Uterus (tissue), 4 donors: ENCODE results near the gene TMED8. TPM values are rescaled to one million over a fixed set of nuclear protein-coding genes. Genes with fewer than 3 reads are reported as not detected.

Experiments
- DNase-seq, 2 donors: peaks; one replicate each; pipeline ENCODE4 v3.0.0-alpha.2; 2019 to 2020
- H3K27ac ChIP-seq, 2 donors: fragments of 200-600 bp; sonication (generic); 1 replicate in 1 of 2; 2 replicates in 1 of 2; pipeline ENCODE4 v1.5.1; 2016 to 2018
- H3K27me3 ChIP-seq, 2 donors: fragments of 200-600 bp; sonication (generic); one replicate each; pipeline ENCODE4 v1.5.1; 2018 to 2019; ENCODE audit warnings: control low read depth in 1 of 2
- H3K36me3 ChIP-seq, 2 donors: fragments of 200-600 bp; sonication (generic); one replicate each; pipeline ENCODE4 v1.5.1; 2019; ENCODE audit warnings: control low read depth in 1 of 2
- H3K4me1 ChIP-seq, 2 donors: fragments of 200-600 bp; sonication (generic); one replicate each; pipeline ENCODE4 v1.5.1; 2018 to 2019; ENCODE audit warnings: control low read depth in 1 of 2
- H3K4me3 ChIP-seq, 2 donors: fragments of 200-600 bp; sonication (generic); 1 replicate in 1 of 2; 2 replicates in 1 of 2; pipeline ENCODE4 v1.5.1; 2018 to 2019; ENCODE audit warnings: mild to moderate bottlenecking in 1 of 2
- H3K9me3 ChIP-seq, 2 donors: fragments of 200-600 bp; sonication (generic); one replicate each; pipeline ENCODE4 v1.5.1; 2019; ENCODE audit warnings: control low read depth in 1 of 2
- POLR2A ChIP-seq, 2 donors: fragments of 450-650 bp; IDR thresholded peaks; one replicate each; pipeline ENCODE4 v1.6.1; 2016; ENCODE audit warnings: antibody characterized with exemption in 2 of 2, mild to moderate bottlenecking in 1 of 2, moderate library complexity in 1 of 2
- intact Hi-C: fragments of 100-400 bp; cut with DNase I; formaldehyde crosslinking; loops from one replicate; pipeline ENCODE4 v1.15.1; 2023; ENCODE audit warnings: low total_unique reads
- total RNA-seq, 4 donors: library from RNA; depleted of rRNA in 3 of 4; stranded (reverse); fragments of >200 nt in 3 of 4; gene quantifications; one replicate each; pipeline versions ENCODE4 v1.1.0 to v1.2.4, GENCODE V29; 2014 to 2023
- TF ChIP-seq, protein P1 (sequence below), 4 experiments: fragments of 200-600 bp in 2 of 4; fragments of 450-650 bp in 2 of 4; sonication (generic) in 2 of 4; IDR thresholded peaks; one replicate each; pipeline ENCODE4 v1.5.1; 2016 to 2019; ENCODE audit warnings: antibody characterized with exemption in 4 of 4, mild to moderate bottlenecking in 2 of 4, moderate library complexity in 1 of 4
- donor health status: DM: yes; HTN: yes; CAD: no.

Gene TMED8
- total RNA-seq, 4 donors from 2014 or later, result 4.4 to 16.6 (median 10.5) TPM

DNA sequence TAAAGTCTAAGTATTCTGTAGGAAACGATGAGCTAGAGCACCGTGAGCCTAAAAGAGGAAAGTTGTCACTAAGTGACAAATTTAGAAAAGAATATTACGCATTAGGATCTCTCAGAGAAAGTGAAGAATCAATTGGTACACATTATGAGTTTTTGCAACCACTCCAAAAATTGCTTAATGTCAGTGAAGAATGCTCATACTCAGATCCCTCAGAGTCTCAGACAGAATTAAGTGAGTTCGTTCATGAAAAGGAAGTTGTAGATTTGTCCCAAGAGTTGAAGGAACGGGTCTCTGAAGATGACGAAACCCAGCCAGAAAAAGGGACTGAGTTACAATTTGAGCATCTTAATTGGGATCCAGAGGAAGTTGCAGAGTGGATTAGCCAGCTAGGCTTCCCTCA lies 1.8 kb upstream of the TMED8 start:
- H3K27ac ChIP-seq, result no peak overlapping the region
- H3K36me3 ChIP-seq, result no peaks in the 10 kb centered on the region
- H3K4me1 ChIP-seq, result no peaks in the 10 kb centered on the region
- H3K4me3 ChIP-seq, result no peak overlapping the region
- no peaks in the 10 kb centered on the region for H3K9me3 ChIP-seq
- intact Hi-C loops, result no loop called here
- DNase-seq, result no peak
- H3K27me3 ChIP-seq, result no peaks in the 10 kb centered on the region
- TF ChIP-seq, protein P1, sequence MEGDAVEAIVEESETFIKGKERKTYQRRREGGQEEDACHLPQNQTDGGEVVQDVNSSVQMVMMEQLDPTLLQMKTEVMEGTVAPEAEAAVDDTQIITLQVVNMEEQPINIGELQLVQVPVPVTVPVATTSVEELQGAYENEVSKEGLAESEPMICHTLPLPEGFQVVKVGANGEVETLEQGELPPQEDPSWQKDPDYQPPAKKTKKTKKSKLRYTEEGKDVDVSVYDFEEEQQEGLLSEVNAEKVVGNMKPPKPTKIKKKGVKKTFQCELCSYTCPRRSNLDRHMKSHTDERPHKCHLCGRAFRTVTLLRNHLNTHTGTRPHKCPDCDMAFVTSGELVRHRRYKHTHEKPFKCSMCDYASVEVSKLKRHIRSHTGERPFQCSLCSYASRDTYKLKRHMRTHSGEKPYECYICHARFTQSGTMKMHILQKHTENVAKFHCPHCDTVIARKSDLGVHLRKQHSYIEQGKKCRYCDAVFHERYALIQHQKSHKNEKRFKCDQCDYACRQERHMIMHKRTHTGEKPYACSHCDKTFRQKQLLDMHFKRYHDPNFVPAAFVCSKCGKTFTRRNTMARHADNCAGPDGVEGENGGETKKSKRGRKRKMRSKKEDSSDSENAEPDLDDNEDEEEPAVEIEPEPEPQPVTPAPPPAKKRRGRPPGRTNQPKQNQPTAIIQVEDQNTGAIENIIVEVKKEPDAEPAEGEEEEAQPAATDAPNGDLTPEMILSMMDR (IDR thresholded peaks at IDR 0.05), result no peak
- no peak for TF ChIP-seq POLR2A (IDR thresholded peaks at IDR 0.05)

- H3K36me3 ChIP-seq, result no peaks in the 10 kb centered on the region
- DNase-seq, result no peak
- no peaks in the 10 kb centered on the region for H3K4me1 ChIP-seq
- no peaks in the 10 kb centered on the region for H3K27me3 ChIP-seq
- no peak for TF ChIP-seq POLR2A (IDR thresholded peaks at IDR 0.05)
- TF ChIP-seq, protein P1 (IDR thresholded peaks at IDR 0.05), result no peak
- peak overlapping the region; percentile 65 to 77 for H3K4me3 ChIP-seq
- intact Hi-C loops, result no loop called here
- H3K27ac ChIP-seq, result peak overlapping the region in 1 of 2 donors; percentile 91
- no peaks in the 10 kb centered on the region for H3K9me3 ChIP-seq
Measured at GRCh38 chr14:77377502-77377844, 579 bp upstream of the TMED8 start.

GRCh38 chr14:77375973-77376770 lies 722 bp downstream of the TMED8 start:
- Histone ChIP-seq H3K4me3 (peak overlapping the region; percentile 65 to 77), H3K9me3 (no peaks in the 10 kb centered on the region), H3K27me3 (no peaks in the 10 kb centered on the region), H3K36me3 (no peaks in the 10 kb centered on the region), H3K27ac (peak overlapping the region; percentile 63 to 91), H3K4me1 (no peaks in the 10 kb centered on the region)
- TF ChIP-seq, protein P1 (IDR thresholded peaks at IDR 0.05), result no peak
- TF ChIP-seq POLR2A (IDR thresholded peaks at IDR 0.05), result no peak
- peak; percentile 20 to 21 for DNase-seq
- intact Hi-C loops, result no loop called here

- TF ChIP-seq, protein P1 (IDR thresholded peaks at IDR 0.05), result no peak
- no peak for TF ChIP-seq POLR2A (IDR thresholded peaks at IDR 0.05)
- intact Hi-C loops, result no loop called here
- H3K4me3 ChIP-seq, result no peak overlapping the region
Measured at GRCh38 chr14:77375164-77375950, 1.5 kb downstream of the TMED8 start.

GRCh38 chr14:77372304-77372841 lies 4.5 kb downstream of the TMED8 start:
- Histone ChIP-seq H3K4me3 (no peak overlapping the region), H3K4me1 (no peaks in the 10 kb centered on the region), H3K9me3 (no peaks in the 10 kb centered on the region), H3K27ac (no peak overlapping the region), H3K27me3 (no peaks in the 10 kb centered on the region), H3K36me3 (no peaks in the 10 kb centered on the region)
- TF ChIP-seq, protein P1 (IDR thresholded peaks at IDR 0.05), result no peak
- TF ChIP-seq POLR2A (IDR thresholded peaks at IDR 0.05), result no peak
- DNase-seq, result no peak
- intact Hi-C loops, result no loop called here

More at GRCh38 chr14:77375164-77375950, 1.5 kb downstream of the TMED8 start:
- no peak for DNase-seq
- Histone ChIP-seq H3K27me3 (no peaks in the 10 kb centered on the region), H3K36me3 (no peaks in the 10 kb centered on the region), H3K4me1 (no peaks in the 10 kb centered on the region), H3K9me3 (no peaks in the 10 kb centered on the region), H3K27ac (no peak overlapping the region)
